CD4-positive, alpha-beta T cell treated with Interleukin-1 beta for 1 hour (primary cell): Measurements from ENCODE around the gene EXOC6B.

ENCODE experiments used
- DNase-seq, 2 donors: peaks; one replicate each; pipeline ENCODE4 v3.0.0-alpha.2; 2020 to 2022

Gene EXOC6B

DNA sequence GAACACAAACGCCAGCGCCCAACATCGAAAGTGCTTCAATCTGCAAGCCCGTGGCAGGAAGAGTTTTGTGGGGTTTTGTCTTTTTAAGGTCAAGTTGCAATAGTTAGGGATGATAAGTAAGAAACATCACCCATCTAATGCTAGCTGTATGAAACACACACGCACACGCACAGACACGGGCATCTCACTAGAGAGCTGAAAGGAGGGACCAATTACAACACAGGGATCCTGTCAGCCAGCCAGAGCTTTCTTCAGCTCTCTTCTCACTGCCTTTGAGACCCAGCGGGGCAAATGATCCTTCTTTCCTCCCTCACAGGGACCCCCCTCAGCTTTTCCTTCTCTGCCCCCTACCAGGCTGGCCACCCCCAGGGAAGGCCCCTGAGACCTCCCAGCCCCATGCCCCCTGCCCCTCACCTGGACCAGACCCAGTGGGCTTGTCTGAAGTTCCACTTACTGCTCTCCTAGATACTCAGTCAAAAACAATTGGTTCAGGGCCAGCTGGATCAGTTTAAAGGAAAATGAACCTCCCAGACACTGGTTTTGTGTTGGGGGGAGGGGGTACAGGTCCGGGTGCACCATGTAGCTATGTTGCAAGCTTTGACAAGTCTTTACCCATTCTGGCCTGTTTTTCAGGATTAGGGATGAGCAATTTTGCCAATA is 696.0 kb downstream of the EXOC6B start:
- DNase-seq = no peak

DNA sequence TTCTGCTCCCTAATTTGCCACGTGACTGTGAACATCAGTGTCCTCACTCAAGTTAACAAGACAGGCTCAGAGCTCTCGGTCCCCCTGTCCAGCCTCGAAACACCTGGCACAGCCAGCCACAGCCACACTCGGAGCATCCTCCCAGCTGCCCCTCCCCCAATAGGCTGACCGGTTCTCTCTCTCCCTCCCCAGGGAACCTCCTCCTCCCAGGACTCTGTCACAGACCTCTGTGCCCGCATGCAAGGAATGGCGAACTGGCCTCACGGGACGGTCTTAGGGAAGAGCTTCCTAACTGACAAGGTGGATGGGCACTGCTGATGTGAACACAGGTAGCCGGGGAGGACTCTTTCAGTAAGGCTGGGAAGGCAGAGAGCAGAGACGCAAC is 697.0 kb downstream of the EXOC6B start:
- no peak for DNase-seq

DNA sequence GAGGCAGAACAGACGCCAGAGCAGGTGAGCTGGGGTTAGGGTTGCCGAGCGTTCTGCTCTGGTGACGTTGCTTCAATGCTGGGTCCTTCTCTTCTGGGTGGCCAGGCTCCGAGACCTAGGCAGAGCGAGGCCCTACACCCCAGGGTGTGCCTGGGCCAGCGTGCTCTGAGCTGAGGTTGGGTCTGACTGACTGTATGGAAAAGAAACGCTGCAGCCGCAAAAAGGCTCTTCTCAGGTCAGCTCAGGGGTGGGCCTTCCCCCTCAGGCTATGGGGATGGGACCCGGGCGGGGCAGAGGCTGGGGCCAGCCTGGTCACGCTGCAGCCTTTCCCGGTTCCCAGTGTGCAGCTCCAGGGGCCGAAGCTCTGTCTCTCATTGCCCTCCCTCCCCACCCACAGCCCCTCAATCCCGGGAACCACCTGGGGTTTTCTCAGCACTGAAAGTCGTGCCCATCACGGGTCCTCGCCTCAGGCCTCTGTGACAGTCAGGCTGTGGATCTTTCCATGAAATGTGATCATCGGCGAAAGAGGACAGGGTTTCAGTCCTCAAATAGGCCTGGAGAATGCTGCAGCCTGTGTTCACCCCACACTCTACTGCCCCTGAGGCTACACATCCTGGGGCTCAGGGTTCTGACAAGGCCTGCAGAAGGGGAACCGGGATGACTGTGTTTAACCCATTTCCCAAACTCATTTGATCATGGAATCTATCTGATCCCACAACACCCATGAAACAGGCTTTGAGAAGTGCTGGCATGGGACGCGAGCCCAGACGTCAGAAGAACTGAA is 697.6 kb downstream of the EXOC6B start:
- DNase-seq = no peak

DNA sequence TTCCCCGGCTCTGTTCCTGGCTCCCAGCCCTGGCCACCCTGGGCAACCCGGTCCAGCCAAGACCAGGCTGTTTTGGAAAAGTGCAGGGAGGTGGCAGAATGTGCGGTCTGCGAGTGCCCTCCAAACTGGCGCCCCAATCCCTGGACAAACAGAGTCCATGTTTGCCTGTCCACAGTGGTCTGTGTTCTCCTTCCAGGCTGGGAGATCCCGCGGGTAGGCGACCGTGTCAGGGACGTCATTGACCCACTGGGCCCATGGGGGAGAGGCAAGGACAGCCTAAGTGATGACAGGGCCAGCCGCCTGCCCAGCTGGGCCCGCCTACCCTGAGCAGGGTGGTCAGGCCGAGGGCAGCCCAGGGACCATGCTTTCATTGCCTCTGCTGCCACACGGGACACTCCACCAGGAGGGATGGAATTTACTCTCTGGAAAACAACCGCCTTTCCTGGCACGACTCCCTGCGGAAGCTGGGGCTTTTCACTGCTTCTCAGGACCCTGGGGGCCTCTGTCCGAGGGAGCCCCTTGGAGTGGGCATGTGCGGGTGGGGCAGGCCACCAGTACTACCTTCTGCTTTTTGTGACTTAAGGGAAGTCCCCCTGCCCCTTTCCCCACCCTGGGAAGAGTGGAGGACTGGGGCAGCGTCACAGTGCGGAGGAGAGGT is 698.3 kb downstream of the EXOC6B start:
- no peak for DNase-seq

DNA sequence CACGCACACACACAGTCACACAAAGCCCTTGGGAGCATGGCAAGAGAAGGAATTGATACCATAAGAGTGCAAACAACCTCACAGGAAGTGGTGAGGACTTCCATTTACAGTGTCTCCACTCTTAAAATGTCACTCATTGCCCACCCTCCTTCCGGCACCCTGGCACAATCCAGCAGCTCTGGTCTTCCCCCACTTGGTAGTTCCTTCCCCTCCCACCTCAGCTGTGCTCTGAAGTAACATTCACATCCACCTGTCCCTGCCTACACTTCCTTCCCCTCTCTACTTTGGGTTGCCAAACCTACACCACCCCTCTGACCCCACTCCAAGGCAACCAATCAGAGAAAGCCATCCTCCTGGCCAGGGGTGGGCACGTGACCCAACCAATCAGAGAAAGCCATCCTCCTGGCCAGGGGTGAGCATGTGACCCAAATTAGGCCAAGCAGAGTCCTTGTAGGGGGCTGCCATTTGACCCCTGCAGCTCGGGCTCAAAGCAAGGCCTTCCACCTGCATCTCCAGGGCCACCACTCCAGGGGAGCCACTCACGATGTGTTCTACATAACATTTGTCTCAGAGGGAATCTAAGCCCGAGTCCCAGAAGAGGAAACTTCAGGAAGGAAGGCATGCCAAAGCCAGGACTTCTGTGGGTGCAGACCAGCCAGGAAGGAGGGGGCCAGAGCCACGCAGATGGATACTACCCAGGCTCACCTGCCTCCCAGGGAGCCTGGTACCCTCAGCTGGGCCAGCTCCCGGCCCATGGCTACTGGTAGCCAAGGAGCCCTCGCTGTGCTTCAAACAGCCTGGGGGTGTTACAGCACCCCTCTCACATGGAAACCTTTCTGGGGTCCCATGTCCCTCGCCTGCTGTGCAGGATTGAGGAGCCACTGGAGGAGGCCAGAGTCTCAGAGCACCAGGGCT is 699.4 kb downstream of the EXOC6B start:
- DNase-seq = no peak
